ENCODE data around the gene FYB2.

DNA sequence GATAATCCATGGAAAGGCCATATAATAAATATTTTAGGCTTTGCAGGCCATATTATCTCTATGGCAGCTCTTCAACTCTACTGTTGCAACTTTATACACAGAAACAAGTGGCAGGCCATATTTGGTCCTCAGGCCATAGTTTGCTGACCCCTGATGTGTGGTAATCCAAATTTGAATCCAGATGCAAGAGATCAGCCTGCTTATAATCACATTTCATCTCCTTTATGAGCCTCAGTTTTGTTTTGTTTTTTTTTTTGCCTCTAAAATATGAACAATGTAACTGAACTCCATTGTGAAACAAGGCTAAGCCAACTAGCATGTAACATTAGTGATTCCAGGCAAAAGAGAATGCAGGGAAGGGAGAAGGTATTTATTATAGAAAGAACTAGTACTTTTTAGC is 92.5 kb downstream of the FYB2 start:
- TF ChIP-seq, protein P1, sequence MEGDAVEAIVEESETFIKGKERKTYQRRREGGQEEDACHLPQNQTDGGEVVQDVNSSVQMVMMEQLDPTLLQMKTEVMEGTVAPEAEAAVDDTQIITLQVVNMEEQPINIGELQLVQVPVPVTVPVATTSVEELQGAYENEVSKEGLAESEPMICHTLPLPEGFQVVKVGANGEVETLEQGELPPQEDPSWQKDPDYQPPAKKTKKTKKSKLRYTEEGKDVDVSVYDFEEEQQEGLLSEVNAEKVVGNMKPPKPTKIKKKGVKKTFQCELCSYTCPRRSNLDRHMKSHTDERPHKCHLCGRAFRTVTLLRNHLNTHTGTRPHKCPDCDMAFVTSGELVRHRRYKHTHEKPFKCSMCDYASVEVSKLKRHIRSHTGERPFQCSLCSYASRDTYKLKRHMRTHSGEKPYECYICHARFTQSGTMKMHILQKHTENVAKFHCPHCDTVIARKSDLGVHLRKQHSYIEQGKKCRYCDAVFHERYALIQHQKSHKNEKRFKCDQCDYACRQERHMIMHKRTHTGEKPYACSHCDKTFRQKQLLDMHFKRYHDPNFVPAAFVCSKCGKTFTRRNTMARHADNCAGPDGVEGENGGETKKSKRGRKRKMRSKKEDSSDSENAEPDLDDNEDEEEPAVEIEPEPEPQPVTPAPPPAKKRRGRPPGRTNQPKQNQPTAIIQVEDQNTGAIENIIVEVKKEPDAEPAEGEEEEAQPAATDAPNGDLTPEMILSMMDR (IDR thresholded peaks at IDR 0.05): no peak
- TF ChIP-seq POLR2A (IDR thresholded peaks at IDR 0.05): no peak

All from esophagus squamous epithelium (tissue), 4 donors.